Subcutaneous adipose tissue (tissue), 4 donors: ENCODE data around the gene NR1I2. TPM values are rescaled to one million over a fixed set of nuclear protein-coding genes. Genes with fewer than 3 reads are reported as not detected.

Experiments
- total RNA-seq, 4 donors: library from RNA; depleted of rRNA; stranded (reverse); fragments of >200 nt; gene quantifications; one replicate each; pipeline ENCODE4 v1.1.0, GENCODE V29; 2016
- TF ChIP-seq, protein P1 (sequence below): fragments of 450-650 bp; IDR thresholded peaks from one replicate; pipeline ENCODE4 v1.5.1; 2016; ENCODE audit warnings: low read depth, mild to moderate bottlenecking, control low read depth, antibody characterized with exemption, moderate library complexity

Gene NR1I2
- total RNA-seq, 4 donors from 2014 or later = 0.66 to 0.68 TPM; not detected in 2

DNA sequence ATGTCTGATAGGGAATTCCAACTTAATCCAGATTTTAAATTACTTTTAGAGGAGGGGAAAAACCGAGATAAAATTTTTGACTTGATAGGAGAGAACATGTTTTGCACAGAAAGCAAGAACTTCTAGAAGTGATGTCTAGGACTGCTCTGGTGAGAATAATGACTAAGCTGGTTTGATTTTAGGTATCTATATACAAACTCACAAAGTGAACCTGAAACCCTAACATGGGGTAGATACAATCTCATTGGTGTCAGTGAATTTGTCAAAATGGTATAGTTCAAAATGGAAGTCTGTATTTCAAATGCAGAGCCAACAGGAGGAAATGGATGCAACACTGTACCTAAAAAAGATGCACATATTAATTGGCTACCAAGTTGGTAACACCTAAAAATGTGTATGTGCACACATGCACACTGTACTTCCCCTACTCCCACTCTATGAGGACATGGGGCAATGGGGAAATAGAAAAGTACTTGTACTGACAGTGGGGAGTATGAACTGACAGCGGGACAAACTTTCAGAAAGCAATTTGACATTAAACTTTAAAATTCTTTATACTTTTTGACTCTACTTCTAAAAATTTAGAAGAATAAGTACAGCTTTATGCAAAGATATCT, 53.0 kb downstream of the NR1I2 start:
- TF ChIP-seq, protein P1, sequence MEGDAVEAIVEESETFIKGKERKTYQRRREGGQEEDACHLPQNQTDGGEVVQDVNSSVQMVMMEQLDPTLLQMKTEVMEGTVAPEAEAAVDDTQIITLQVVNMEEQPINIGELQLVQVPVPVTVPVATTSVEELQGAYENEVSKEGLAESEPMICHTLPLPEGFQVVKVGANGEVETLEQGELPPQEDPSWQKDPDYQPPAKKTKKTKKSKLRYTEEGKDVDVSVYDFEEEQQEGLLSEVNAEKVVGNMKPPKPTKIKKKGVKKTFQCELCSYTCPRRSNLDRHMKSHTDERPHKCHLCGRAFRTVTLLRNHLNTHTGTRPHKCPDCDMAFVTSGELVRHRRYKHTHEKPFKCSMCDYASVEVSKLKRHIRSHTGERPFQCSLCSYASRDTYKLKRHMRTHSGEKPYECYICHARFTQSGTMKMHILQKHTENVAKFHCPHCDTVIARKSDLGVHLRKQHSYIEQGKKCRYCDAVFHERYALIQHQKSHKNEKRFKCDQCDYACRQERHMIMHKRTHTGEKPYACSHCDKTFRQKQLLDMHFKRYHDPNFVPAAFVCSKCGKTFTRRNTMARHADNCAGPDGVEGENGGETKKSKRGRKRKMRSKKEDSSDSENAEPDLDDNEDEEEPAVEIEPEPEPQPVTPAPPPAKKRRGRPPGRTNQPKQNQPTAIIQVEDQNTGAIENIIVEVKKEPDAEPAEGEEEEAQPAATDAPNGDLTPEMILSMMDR = no peak

DNA sequence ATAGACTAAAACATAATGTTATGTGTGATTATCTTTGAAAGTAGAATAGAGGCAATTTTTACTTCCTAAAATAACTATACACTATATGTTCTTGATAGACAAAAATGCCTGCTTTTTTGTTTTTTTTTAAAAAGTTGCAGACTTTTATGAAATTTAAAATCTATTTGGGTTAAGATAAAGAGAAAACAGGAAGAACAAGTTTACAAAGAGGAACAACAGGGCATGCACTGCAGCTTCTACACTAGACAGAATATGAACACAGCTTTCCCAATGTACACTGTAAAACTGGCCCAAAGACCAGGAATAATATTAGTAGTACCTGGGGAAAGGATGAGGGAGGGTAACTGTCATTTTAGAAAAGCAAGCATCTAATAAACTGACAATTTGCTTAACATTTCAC, 53.7 kb downstream of the NR1I2 start:
- TF ChIP-seq, protein P1 = no peak

DNA sequence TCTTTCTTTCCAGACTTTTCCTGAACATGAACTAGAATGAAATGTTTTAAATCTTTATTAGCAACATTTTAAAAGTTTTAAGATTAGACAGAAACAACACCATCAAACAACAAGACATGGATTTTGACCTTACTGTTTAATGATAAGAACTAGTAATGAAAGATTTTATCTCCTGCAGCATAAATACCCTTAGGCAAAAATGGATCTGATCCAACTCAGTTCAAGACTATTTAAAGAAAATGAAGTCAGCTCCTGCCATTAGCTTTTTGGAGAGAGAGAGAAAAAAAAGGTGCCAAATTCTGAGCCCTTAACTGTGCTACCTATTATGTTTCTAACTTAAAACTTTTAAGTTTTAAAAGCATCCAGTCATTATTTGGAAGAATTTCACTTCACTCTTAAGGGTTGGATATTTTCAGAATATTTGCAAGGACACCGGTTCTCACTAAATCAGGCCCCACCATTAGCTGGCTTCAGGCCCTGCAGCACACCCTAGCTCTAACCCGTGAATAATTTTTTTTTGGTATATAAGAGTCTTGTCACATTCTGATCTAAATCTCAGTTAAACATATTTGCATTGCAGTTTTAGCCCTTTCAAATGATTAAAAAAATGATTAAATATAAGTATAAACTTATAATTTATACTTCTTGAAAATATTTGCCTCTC, 60.0 kb downstream of the NR1I2 start:
- TF ChIP-seq, protein P1 = no peak

DNA sequence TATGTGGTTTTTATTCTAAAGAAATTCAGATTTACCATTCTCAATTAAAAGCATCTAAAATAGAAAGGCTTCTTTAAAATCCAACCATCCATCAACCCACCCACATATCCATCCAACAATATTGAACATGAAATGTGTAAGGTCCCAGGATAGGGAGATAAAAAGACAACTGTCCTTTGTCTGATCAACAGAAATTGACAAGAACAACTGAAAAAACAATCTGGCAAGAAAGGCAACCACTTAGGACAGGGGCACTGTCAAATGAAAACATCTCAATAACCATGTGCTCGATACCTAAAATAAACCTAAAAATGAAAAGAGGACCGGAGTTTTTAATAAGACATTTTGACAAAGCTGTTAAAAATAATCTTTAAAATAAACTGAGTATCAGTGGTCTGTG, 67.2 kb downstream of the NR1I2 start:
- TF ChIP-seq, protein P1 = no peak

GRCh38 chr3:119856695-119857094, 74.8 kb downstream of the NR1I2 start:
- TF ChIP-seq, protein P1 = no peak

GRCh38 chr3:119858957-119859356, 77.1 kb downstream of the NR1I2 start:
- TF ChIP-seq, protein P1 = no peak

GRCh38 chr3:119859728-119860127, 77.8 kb downstream of the NR1I2 start:
- TF ChIP-seq, protein P1 = no peak
